Transverse colon (tissue), 3 donors: Measurements from ENCODE around the gene TNS1.

Experiments
- EP300 ChIP-seq: sonication (generic); formaldehyde crosslinking; IDR thresholded peaks from one replicate; pipeline ENCODE4 v1.6.1; 2017; ENCODE audit warnings: antibody characterized with exemption, low read depth
- POLR2A ChIP-seq: fragments of 450-650 bp; IDR thresholded peaks from one replicate; pipeline ENCODE4 v1.6.1; 2016; ENCODE audit warnings: antibody characterized with exemption, mild to moderate bottlenecking, moderate library complexity
- TF ChIP-seq, protein P1 (sequence below), 5 experiments: fragments of 200-600 bp in 3 of 5; fragments of 450-650 bp in 2 of 5; sonication (generic) in 3 of 5; IDR thresholded peaks; 1 replicate in 2 of 5; 2 replicates in 3 of 5; pipeline ENCODE4 v1.5.1; 2016 to 2017; ENCODE audit warnings: antibody characterized with exemption in 5 of 5, inconsistent platforms in 3 of 5, mild to moderate bottlenecking in 2 of 5, moderate library complexity in 1 of 5

DNA sequence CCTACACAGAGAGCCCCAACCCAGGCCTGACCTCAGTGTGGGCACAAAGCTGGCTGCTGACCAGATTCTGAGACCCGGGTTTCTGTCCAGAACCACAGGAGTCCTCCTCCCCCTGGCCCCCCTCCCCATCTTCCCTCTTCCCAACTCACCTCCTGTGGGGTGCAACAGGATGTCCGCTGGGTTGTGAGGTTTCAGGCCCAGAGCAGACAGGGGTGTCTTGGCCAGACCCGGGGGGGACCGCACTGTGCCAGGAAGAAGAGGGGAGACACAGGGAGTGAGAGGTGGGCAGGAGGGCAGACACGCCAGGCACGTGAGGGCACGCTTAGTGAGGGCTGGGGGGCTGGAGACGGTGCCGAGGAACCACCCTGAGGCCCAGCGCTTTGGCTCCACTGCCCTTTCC, 171.5 kb downstream of the TNS1 start:
- TF ChIP-seq, protein P1, sequence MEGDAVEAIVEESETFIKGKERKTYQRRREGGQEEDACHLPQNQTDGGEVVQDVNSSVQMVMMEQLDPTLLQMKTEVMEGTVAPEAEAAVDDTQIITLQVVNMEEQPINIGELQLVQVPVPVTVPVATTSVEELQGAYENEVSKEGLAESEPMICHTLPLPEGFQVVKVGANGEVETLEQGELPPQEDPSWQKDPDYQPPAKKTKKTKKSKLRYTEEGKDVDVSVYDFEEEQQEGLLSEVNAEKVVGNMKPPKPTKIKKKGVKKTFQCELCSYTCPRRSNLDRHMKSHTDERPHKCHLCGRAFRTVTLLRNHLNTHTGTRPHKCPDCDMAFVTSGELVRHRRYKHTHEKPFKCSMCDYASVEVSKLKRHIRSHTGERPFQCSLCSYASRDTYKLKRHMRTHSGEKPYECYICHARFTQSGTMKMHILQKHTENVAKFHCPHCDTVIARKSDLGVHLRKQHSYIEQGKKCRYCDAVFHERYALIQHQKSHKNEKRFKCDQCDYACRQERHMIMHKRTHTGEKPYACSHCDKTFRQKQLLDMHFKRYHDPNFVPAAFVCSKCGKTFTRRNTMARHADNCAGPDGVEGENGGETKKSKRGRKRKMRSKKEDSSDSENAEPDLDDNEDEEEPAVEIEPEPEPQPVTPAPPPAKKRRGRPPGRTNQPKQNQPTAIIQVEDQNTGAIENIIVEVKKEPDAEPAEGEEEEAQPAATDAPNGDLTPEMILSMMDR (IDR thresholded peaks at IDR 0.05) = no peak
- TF ChIP-seq EP300 (no peak), POLR2A (no peak)
